Liver (tissue), 9 donors: ENCODE measurements around the gene TRAPPC12. TPM values are rescaled to one million over a fixed set of nuclear protein-coding genes. Genes with fewer than 3 reads are reported as not detected.

ENCODE experiments used
- DNase-seq: peaks from one replicate; pipeline ENCODE4 v3.0.0-alpha.2; 2017; ENCODE audit warnings: low spot score
- H3K27ac ChIP-seq, 2 donors: one replicate each; pipeline ENCODE4 v1.7.0; 2013; ENCODE audit warnings: inconsistent platforms in 2 of 2, low read length in 2 of 2, control low read depth in 1 of 2, low read depth in 1 of 2, mild to moderate bottlenecking in 1 of 2
- H3K27me3 ChIP-seq, 4 donors: one replicate each; pipeline versions ENCODE4 v1.6.1 to v1.7.0; 2013; ENCODE audit warnings: low read length in 3 of 4, inconsistent platforms in 1 of 4, mild to moderate bottlenecking in 1 of 4, moderate library complexity in 1 of 4; ENCODE audit not compliant: control insufficient read depth in 4 of 4, insufficient read depth in 4 of 4
- H3K36me3 ChIP-seq, 4 donors: one replicate each; pipeline versions ENCODE4 v1.6.1 to v1.7.0; 2013; ENCODE audit warnings: low read length in 3 of 4, mild to moderate bottlenecking in 3 of 4, low read depth in 1 of 4, moderate library complexity in 1 of 4; ENCODE audit not compliant: control insufficient read depth in 4 of 4, insufficient read depth in 3 of 4
- H3K4me1 ChIP-seq, 4 donors: one replicate each; pipeline versions ENCODE4 v1.6.1 to v1.7.0; 2013; ENCODE audit warnings: low read length in 3 of 4, mild to moderate bottlenecking in 3 of 4, moderate library complexity in 1 of 4; ENCODE audit not compliant: control insufficient read depth in 4 of 4, insufficient read depth in 4 of 4
- H3K4me3 ChIP-seq, 3 donors: one replicate each; pipeline versions ENCODE4 v1.6.1 to v1.7.0; 2013; ENCODE audit warnings: low read length in 3 of 3, control low read depth in 1 of 3, low read depth in 1 of 3, mild to moderate bottlenecking in 1 of 3
- H3K9ac ChIP-seq, 2 donors: one replicate each; pipeline ENCODE4 v1.7.0; 2013; ENCODE audit warnings: low read length in 2 of 2, mild to moderate bottlenecking in 2 of 2, moderate library complexity in 2 of 2, control low read depth in 1 of 2, low read depth in 1 of 2
- H3K9me3 ChIP-seq, 4 donors: one replicate each; pipeline versions ENCODE4 v1.6.1 to v1.7.0; 2013; ENCODE audit warnings: low read length in 3 of 4; ENCODE audit not compliant: control insufficient read depth in 4 of 4
- ATF3 ChIP-seq: IDR thresholded peaks from 2 replicates; pipeline ENCODE4 v1.6.1; 2016; ENCODE audit warnings: antibody characterized with exemption
- EGR1 ChIP-seq, 2 donors: IDR thresholded peaks; 2 replicates each; pipeline ENCODE4 v1.6.1; 2016 to 2018; ENCODE audit warnings: antibody characterized with exemption in 2 of 2, low read depth in 2 of 2
- FOXA1 ChIP-seq: IDR thresholded peaks from 2 replicates; pipeline ENCODE4 v1.6.1; 2016; ENCODE audit warnings: antibody characterized with exemption
- FOXA2 ChIP-seq: IDR thresholded peaks from 2 replicates; pipeline ENCODE4 v1.6.1; 2016; ENCODE audit warnings: antibody characterized with exemption
- GABPA ChIP-seq, 2 donors: IDR thresholded peaks in 1 of 2; conservative IDR thresholded peaks in 1 of 2; 2 replicates each; pipeline ENCODE4 v1.6.1; 2016; ENCODE audit warnings: antibody characterized with exemption in 2 of 2, mild to moderate bottlenecking in 1 of 2, moderate library complexity in 1 of 2
- HNF4A ChIP-seq, 2 donors: conservative IDR thresholded peaks; 2 replicates each; pipeline ENCODE4 v1.6.1; 2016; ENCODE audit warnings: antibody characterized with exemption in 2 of 2, mild to moderate bottlenecking in 2 of 2
- HNF4G ChIP-seq: IDR thresholded peaks from 2 replicates; pipeline ENCODE4 v1.6.1; 2016; ENCODE audit warnings: antibody characterized with exemption
- JUND ChIP-seq, 2 donors: IDR thresholded peaks; 2 replicates each; pipeline ENCODE4 v1.6.1; 2016; ENCODE audit warnings: antibody characterized with exemption in 2 of 2
- NR2F2 ChIP-seq: IDR thresholded peaks from 2 replicates; pipeline ENCODE4 v1.6.1; 2016; ENCODE audit warnings: antibody characterized with exemption
- RAD21 ChIP-seq, 2 donors: IDR thresholded peaks; 2 replicates each; pipeline ENCODE4 v1.6.1; 2016; ENCODE audit warnings: antibody characterized with exemption in 2 of 2, mild to moderate bottlenecking in 2 of 2
- RXRA ChIP-seq, 2 donors: IDR thresholded peaks; 2 replicates each; pipeline ENCODE4 v1.6.1; 2017 to 2018; ENCODE audit warnings: antibody characterized with exemption in 2 of 2, mild to moderate bottlenecking in 1 of 2
- SP1 ChIP-seq: IDR thresholded peaks from 2 replicates; pipeline ENCODE4 v1.6.1; 2018; ENCODE audit warnings: antibody characterized with exemption, mild to moderate bottlenecking
- YY1 ChIP-seq: IDR thresholded peaks from 2 replicates; pipeline ENCODE4 v1.6.1; 2016; ENCODE audit warnings: antibody characterized with exemption, mild to moderate bottlenecking
- ZBTB33 ChIP-seq: IDR thresholded peaks from 2 replicates; pipeline ENCODE4 v1.6.1; 2016; ENCODE audit warnings: antibody characterized with exemption
- WGBS: extraction: QIAGEN DNeasy Blood & Tissue Kit; methylation state at CpG from one replicate; pipeline ENCODE4 v1.1.7; 2013; 5-methylcytosine and 5-hydroxymethylcytosine counted together
- polyA plus RNA-seq, 2 donors: library from polyadenylated mRNA; stranded (reverse) in 1 of 2; unstranded in 1 of 2; fragments of 200-250 nt in 1 of 2; fragments of >200 nt in 1 of 2; fragmentation: Nextera tagmentation in 1 of 2; extraction: Ambion mirVana in 1 of 2; gene quantifications; one replicate each; pipeline versions ENCODE4 v1.2.1 to v1.2.3, GENCODE V29; 2013 to 2015
- total RNA-seq, 2 donors: library from RNA; depleted of rRNA; stranded (reverse); fragments of >200 nt; gene quantifications; one replicate each; pipeline ENCODE4 v1.2.3, GENCODE V29; 2014
- TF ChIP-seq, protein P1 (sequence below): IDR thresholded peaks from 2 replicates; pipeline ENCODE4 v1.6.1; 2016; ENCODE audit warnings: antibody characterized with exemption, mild to moderate bottlenecking
- TF ChIP-seq, protein P2 (sequence below): fragments of 150-350 bp; IDR thresholded peaks from 2 replicates; pipeline ENCODE4 v1.5.1; 2017; ENCODE audit warnings: improper control_type of control experiment, low read depth, low read length; ENCODE audit not compliant: missing input control
- TF ChIP-seq, protein P3 (sequence below): IDR thresholded peaks from 2 replicates; pipeline ENCODE4 v1.6.1; 2016; ENCODE audit warnings: antibody characterized with exemption
- donor health status: healthy.
- donor health status: healthy.
- donor health status: healthy.
- donor health status: healthy.
- donor health status: healthy.

TRAPPC12 gene
- total and polyA plus RNA-seq, 4 donors, result 30.2 to 60.9 (median 39.7) TPM

- Histone ChIP-seq H3K27me3 (no peaks in the 10 kb centered on the region), H3K36me3 (peaks cover 9 to 50% (median 36%) of the 10 kb centered on the region in 4 donors), H3K4me3 (no peak overlapping the region), H3K9me3 (no peaks in the 10 kb centered on the region), H3K9ac (no peak overlapping the region), H3K27ac (no peak overlapping the region), H3K4me1 (peaks cover 0 to 5% (median 0%) of the 10 kb centered on the region in 4 donors)
- DNase-seq, result no peak
- over 99% methylated on average over 9 of the region's 9 CpGs for WGBS
- no peak for TF ChIP-seq NR2F2
Measured at GRCh38 chr2:3466482-3466863, 87.0 kb downstream of the TRAPPC12 start.

GRCh38 chr2:3466966-3467365 is 87.5 kb downstream of the TRAPPC12 start:
- Histone ChIP-seq H3K9me3 (no peaks in the 10 kb centered on the region), H3K36me3 (peaks cover 9 to 50% (median 36%) of the 10 kb centered on the region in 4 donors), H3K9ac (no peak overlapping the region), H3K27me3 (no peaks in the 10 kb centered on the region), H3K4me3 (no peak overlapping the region), H3K27ac (no peak overlapping the region), H3K4me1 (peaks cover 0 to under 1% (median 0%) of the 10 kb centered on the region in 4 donors)
- TF ChIP-seq, protein P1, sequence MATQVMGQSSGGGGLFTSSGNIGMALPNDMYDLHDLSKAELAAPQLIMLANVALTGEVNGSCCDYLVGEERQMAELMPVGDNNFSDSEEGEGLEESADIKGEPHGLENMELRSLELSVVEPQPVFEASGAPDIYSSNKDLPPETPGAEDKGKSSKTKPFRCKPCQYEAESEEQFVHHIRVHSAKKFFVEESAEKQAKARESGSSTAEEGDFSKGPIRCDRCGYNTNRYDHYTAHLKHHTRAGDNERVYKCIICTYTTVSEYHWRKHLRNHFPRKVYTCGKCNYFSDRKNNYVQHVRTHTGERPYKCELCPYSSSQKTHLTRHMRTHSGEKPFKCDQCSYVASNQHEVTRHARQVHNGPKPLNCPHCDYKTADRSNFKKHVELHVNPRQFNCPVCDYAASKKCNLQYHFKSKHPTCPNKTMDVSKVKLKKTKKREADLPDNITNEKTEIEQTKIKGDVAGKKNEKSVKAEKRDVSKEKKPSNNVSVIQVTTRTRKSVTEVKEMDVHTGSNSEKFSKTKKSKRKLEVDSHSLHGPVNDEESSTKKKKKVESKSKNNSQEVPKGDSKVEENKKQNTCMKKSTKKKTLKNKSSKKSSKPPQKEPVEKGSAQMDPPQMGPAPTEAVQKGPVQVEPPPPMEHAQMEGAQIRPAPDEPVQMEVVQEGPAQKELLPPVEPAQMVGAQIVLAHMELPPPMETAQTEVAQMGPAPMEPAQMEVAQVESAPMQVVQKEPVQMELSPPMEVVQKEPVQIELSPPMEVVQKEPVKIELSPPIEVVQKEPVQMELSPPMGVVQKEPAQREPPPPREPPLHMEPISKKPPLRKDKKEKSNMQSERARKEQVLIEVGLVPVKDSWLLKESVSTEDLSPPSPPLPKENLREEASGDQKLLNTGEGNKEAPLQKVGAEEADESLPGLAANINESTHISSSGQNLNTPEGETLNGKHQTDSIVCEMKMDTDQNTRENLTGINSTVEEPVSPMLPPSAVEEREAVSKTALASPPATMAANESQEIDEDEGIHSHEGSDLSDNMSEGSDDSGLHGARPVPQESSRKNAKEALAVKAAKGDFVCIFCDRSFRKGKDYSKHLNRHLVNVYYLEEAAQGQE, result no peak
- TF ChIP-seq HNF4A (conservative IDR thresholded peaks at IDR 0.05) (no peak), ZBTB33 (no peak), FOXA1 (no peak), NR2F2 (no peak), GABPA (IDR thresholded peaks at IDR 0.05 in 1 of 2, conservative IDR thresholded peaks at IDR 0.05 in 1 of 2) (no peak), JUND (IDR thresholded peaks at IDR 0.05) (no peak), RXRA (IDR thresholded peaks at IDR 0.05) (no peak), HNF4G (no peak), RAD21 (IDR thresholded peaks at IDR 0.05) (no peak), SP1 (no peak), YY1 (no peak), EGR1 (IDR thresholded peaks at IDR 0.05; ENCODE audit: low read depth in 2 of 2) (no peak), FOXA2 (no peak), ATF3 (no peak)
- TF ChIP-seq, protein P2, sequence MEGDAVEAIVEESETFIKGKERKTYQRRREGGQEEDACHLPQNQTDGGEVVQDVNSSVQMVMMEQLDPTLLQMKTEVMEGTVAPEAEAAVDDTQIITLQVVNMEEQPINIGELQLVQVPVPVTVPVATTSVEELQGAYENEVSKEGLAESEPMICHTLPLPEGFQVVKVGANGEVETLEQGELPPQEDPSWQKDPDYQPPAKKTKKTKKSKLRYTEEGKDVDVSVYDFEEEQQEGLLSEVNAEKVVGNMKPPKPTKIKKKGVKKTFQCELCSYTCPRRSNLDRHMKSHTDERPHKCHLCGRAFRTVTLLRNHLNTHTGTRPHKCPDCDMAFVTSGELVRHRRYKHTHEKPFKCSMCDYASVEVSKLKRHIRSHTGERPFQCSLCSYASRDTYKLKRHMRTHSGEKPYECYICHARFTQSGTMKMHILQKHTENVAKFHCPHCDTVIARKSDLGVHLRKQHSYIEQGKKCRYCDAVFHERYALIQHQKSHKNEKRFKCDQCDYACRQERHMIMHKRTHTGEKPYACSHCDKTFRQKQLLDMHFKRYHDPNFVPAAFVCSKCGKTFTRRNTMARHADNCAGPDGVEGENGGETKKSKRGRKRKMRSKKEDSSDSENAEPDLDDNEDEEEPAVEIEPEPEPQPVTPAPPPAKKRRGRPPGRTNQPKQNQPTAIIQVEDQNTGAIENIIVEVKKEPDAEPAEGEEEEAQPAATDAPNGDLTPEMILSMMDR, result no peak
- TF ChIP-seq, protein P3, sequence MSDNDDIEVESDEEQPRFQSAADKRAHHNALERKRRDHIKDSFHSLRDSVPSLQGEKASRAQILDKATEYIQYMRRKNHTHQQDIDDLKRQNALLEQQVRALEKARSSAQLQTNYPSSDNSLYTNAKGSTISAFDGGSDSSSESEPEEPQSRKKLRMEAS, result no peak
- WGBS, result 92% methylated on average over 14 of the region's 14 CpGs
- no peak for DNase-seq
